Measurements from ENCODE around the gene ERAP2.

Gene ERAP2

DNA sequence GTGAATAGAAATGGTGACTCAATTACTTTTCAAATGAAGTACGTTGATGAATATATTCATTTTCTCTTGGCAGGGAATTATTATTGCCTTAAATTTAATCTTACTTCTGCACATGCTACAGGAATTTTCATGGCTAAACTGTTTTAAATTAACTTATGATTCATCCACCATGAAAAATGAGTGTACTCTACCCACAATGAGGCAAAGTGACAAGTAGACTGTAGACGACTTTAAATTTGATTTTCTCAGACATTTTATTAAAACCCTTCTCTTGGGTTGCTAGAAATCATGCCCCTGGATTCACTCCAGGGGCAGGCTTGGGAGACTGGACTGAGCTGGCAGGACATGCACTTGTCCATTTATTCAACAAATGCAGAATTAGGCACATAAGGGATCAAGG, 23.5 kb upstream of the ERAP2 start:
- DNase-seq (ENCODE audit: low spot score): no peak
- in situ Hi-C loops (cut with MboI; ENCODE audit: low sequenced_read_pairs, unreplicated experiment): no loop called here
- TF ChIP-seq, protein P1, sequence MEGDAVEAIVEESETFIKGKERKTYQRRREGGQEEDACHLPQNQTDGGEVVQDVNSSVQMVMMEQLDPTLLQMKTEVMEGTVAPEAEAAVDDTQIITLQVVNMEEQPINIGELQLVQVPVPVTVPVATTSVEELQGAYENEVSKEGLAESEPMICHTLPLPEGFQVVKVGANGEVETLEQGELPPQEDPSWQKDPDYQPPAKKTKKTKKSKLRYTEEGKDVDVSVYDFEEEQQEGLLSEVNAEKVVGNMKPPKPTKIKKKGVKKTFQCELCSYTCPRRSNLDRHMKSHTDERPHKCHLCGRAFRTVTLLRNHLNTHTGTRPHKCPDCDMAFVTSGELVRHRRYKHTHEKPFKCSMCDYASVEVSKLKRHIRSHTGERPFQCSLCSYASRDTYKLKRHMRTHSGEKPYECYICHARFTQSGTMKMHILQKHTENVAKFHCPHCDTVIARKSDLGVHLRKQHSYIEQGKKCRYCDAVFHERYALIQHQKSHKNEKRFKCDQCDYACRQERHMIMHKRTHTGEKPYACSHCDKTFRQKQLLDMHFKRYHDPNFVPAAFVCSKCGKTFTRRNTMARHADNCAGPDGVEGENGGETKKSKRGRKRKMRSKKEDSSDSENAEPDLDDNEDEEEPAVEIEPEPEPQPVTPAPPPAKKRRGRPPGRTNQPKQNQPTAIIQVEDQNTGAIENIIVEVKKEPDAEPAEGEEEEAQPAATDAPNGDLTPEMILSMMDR (IDR thresholded peaks at IDR 0.05; ENCODE audit: borderline replicate concordance, control extremely low read depth, extremely low read depth, insufficient read depth, missing control alignments): no peak

DNA sequence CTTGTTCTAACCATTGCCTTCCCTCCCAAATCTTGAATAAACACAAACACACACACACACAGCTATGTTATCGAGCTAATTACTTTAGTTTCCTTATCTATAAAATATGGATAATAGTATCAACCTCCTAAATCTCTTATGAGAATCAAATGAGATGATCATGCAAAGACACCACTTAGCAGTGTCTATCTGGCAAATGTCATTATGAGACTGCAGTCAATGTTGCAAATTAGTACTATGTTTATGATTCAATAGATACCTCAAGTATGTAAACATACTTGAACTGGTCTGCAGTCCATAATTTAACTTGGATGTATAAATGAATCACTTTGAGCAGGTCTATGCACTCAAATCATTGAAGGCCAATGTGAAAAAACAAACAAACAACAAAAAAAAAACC, 22.2 kb upstream of the ERAP2 start:
- DNase-seq (ENCODE audit: low spot score): no peak
- TF ChIP-seq, protein P1 (IDR thresholded peaks at IDR 0.05; ENCODE audit: borderline replicate concordance, control extremely low read depth, extremely low read depth, insufficient read depth, missing control alignments): no peak
- in situ Hi-C loops (cut with MboI; ENCODE audit: low sequenced_read_pairs, unreplicated experiment): no loop called here

DNA sequence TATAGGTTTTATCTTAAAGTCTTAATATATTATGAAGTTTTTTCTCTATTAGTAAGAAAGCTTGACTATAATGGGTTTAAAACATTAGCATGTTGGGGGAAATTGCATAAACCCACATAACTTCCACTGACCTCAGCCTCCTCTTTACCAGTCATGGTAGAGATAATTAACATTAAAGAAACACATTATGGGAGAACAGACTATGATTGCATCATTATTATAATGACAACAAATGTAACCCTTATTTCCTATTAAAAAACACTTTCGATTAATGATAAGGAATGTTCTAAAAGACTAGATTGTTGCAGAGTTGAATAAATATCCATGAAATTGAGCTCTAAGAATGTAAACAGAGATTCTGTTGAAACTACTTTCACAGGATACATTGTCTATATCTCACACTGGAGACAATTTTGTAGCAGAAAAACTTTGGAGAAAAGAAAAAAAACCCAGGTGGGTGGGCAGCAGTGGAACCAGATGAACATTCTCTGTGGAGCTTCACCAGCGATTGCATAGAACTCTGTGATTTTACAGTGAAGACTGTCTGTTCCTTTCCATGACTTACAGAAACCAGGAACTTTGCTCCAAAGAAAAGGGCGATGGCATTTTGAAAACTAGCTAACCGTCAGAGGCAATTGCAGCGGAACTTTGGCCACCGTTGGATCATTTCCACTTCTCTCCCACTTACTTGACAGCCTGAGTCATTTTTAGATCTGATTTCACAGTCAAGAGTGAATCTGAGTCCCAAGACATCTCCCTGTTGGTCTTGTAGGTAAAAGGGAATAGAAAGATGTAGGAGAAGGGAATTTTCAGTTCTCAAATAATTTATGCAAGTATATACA, 21.0 kb upstream of the ERAP2 start:
- TF ChIP-seq, protein P1 (IDR thresholded peaks at IDR 0.05; ENCODE audit: borderline replicate concordance, control extremely low read depth, extremely low read depth, insufficient read depth, missing control alignments): no peak
- DNase-seq (ENCODE audit: low spot score): no peak
- in situ Hi-C loops (cut with MboI; ENCODE audit: low sequenced_read_pairs, unreplicated experiment): no loop called here

DNA sequence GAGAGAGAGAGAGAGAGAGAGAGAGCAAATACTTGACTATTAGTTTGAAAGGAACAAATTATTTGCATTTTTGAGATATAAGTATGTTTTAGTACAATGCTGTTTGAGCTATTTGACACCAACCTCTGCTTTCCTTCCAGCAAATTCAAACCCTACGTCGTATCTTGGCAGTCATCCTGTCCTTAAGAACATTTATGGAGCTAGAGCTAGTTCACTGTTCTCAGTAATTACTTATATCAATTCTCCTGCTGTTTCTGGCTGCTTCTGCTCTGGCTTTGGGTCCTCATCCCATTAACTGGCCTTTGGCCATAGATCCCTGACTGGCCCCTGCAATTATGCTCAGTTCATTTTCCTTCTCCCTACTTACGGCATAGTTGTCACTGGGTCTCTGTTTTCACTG, 19.9 kb upstream of the ERAP2 start:
- DNase-seq (ENCODE audit: low spot score): no peak
- in situ Hi-C loops (cut with MboI; ENCODE audit: low sequenced_read_pairs, unreplicated experiment): no loop called here

DNA sequence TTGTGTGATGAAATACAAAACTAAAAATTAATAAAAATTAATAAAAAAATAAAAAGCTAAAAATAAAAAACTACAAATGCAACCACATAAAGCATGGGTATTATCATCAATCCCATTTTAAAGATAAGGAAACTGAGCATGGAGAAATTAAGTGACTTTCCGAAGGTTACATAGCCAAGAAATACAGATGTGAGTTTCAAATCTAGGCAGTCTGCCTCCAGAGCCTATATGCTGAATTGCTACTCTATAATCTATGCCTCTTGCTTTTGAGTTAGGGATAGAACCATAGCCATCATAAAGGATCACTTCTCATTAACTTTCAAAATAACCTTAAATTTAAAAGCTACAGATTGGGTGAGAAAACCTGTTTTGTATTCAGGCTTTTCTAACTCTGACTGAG, 18.8 kb upstream of the ERAP2 start:
- DNase-seq (ENCODE audit: low spot score): no peak
- in situ Hi-C loops (cut with MboI; ENCODE audit: low sequenced_read_pairs, unreplicated experiment): no loop called here
- TF ChIP-seq, protein P1 (IDR thresholded peaks at IDR 0.05; ENCODE audit: borderline replicate concordance, control extremely low read depth, extremely low read depth, insufficient read depth, missing control alignments): no peak

More for the DNA sequence above, 19.9 kb upstream of the ERAP2 start:
- TF ChIP-seq, protein P1 (IDR thresholded peaks at IDR 0.05; ENCODE audit: borderline replicate concordance, control extremely low read depth, extremely low read depth, insufficient read depth, missing control alignments): no peak

DNA sequence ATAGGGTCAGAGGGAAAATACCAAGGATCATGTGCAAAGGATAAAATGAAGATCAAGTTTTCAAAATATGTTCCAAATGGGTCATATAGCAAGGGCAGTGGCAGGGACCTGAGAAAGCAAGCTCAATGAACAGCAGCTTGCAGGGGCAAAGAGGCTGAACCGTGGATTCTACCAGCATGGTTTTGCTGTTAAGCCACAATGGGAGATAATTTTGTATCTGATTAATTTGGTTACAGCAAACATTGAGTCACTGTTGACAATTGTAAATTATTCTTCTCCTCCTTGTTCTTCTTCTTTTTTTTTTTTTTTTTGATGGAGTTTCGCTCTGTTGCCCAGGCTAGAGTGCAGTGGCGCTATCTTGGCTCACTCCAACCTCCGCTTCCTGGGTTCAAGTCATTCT, 18.4 kb upstream of the ERAP2 start:
- in situ Hi-C loops (cut with MboI; ENCODE audit: low sequenced_read_pairs, unreplicated experiment): no loop called here

More for the DNA sequence above, 18.4 kb upstream of the ERAP2 start:
- no peak for DNase-seq (ENCODE audit: low spot score)
- TF ChIP-seq, protein P1 (IDR thresholded peaks at IDR 0.05; ENCODE audit: borderline replicate concordance, control extremely low read depth, extremely low read depth, insufficient read depth, missing control alignments): no peak

Data from GM13976 (cell line).